Kidney capillary endothelial cell (primary cell): Measurements from ENCODE around the gene ZFYVE28.
"Not testable (repeated sequence)": the region's sequence is repeated elsewhere in the genome, so short reads cannot be mapped to it uniquely, and the experiment has no call there.

ENCODE experiments used
- DNase-seq: peaks from one replicate; pipeline ENCODE4 v3.0.0-alpha.2; 2018; ENCODE audit warnings: low spot score

Gene ZFYVE28

DNA sequence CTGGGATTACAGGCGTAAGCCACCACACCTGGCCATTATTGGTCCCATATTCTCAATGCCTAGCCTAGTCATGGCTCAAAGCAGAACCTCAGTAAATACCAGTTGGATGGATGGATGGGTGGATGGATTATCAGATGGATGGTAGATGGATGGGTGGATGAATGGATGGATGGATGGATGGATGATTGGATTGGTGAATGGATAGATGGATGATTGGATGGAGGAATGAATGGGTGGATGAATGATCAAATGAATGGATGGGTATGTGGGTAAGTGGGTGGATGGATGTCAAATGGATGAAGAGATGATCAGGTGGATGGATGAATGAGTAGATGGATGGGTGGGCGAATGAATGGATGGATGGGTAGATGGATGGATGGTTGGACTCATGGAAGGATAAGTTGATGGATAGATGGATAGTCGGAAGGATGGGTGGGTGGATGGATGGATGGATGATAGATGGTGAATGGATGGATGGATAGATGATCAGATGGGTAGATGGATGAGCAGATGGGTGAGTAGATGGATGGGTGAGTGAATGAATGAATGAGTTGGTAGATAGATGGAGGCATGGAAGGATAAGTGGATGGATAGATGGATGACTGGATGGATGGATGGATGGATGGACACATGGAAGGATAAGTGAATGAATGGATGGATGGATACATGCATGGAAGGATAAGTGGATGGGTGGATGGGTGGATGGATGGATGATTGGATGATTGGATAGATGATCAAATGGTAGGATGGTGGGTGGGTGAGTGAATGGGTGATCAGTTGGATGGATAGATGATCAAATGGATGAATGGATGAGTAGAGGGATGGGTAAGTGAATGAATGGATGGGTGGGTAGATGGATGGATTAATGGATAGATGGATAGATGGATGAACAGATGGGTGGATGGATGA is 28.5 kb upstream of the ZFYVE28 start:
- no peak for DNase-seq

GRCh38 chr4:2445571-2445970 is 27.1 kb upstream of the ZFYVE28 start:
- no peak for DNase-seq

- DNase-seq: no peak
Observed at GRCh38 chr4:2445130-2445529, 26.7 kb upstream of the ZFYVE28 start.

GRCh38 chr4:2443956-2444740 is 25.7 kb upstream of the ZFYVE28 start:
- DNase-seq: no peak

- DNase-seq: no peak
Observed at GRCh38 chr4:2443061-2443730, 24.8 kb upstream of the ZFYVE28 start.

- DNase-seq: no peak
Observed at GRCh38 chr4:2442175-2442993, 23.9 kb upstream of the ZFYVE28 start.

DNA sequence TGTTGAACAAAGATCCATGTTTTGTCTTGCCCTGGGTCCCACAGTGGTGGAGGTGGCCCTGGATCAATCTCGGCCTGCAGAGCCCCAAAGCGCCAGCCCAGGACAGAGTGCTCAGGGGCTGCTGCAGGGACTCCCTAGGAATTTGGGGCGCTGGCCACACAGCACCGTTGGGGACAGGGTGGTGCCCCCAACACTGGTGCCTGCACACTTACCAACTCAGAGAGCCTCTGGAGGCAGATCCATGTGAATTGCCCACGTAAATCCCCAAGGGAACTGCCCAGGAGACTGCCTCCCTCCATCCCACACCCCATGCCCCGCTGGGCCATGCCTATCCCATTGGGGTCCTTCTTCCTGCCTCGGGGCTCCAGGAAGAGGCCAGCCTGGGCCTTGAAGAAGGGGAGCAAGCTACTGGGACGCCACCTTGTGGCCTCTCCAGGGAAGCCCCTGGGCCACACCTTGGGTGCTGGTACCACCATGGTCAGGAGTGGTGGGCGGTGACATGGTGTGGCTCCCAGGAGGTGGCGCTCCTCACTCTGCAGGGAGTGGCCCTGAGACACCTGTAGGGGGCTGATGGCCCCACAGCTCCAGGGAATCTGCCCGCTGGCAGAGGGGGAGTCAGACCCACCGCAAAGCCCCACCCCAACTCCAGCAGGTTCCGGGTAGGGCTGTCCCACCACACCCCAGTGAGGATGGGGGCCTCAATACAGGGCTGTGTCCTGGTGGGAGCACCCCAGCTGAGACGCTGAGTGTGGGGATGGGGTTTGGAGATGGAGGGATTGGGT is 23.1 kb upstream of the ZFYVE28 start:
- peak; percentile 51 for DNase-seq

- no peak for DNase-seq
Observed at GRCh38 chr4:2438822-2439718, 20.6 kb upstream of the ZFYVE28 start.

DNA sequence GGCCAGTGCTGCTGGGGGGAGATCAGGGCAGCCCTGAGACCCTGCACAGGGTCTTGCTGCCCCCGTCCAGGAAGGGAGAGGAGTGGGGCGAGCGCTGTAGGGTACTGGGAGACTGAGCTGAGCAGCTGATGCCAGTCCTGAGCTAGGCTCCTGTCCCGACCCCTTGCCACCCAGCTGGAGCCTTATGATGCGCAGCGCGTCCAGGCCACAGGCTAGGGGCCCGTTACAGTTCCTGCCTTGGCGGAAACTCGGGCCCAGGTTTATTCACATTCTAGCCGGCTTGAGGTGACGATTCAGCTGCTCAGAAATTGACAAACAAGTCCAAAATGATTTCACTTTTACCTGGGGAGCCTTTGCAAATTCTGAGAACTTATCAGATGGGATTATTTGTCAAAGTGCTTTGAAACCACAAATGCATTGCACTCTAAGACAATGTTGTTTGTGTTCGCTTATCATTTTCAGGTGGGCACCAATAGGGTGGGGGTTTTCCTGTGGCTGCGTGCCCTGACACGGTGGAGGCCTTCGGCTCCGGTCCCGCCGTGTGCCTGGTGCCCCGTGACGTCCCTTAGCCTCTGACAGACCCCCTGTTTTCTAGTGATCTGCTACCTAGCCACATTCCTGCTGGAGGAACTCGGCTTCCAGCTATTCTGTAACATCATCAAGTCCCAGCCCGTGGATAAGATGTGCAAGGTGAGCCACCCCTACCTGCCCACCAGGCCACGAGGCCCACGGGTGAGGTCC is 19.2 kb upstream of the ZFYVE28 start:
- DNase-seq: no peak

DNA sequence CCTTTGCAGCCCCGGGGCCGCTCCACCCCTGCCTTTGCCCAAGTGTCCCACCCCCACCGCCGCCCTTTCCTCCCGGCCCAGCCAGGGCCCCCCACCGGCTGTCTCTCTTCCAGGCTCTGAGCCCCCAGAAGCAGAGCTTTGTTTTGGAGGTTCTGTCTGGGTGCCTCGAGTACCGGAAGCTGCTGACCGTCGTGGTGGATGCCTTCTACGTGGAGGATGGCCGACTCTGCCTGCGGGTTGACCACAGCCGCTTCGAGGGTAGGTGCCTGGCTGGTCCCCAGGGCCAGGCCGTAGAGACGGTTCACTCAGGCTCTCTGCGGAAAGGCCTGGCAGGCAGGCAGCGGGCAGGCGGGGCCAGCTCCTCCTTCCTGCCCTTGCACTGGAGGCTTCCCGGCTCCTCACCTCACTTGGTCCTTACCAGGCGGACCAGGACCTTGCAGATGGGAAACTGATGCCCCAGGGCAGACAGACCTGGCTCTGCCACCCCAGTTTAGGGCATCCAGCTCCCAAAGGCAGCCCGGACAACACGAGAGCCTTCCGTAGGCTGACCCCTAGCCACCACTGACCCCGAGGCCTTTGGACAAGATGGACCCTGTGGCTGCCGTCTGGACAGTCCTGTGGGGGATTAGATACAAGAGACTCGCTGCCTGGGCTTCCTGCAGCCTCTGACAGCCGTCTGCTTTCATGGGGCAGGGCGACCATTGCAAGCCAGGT is 18.5 kb upstream of the ZFYVE28 start:
- no peak for DNase-seq

GRCh38 chr4:2436301-2436700 is 17.9 kb upstream of the ZFYVE28 start:
- DNase-seq: no peak

GRCh38 chr4:2434420-2434819 is 16.0 kb upstream of the ZFYVE28 start:
- DNase-seq: no peak

DNA sequence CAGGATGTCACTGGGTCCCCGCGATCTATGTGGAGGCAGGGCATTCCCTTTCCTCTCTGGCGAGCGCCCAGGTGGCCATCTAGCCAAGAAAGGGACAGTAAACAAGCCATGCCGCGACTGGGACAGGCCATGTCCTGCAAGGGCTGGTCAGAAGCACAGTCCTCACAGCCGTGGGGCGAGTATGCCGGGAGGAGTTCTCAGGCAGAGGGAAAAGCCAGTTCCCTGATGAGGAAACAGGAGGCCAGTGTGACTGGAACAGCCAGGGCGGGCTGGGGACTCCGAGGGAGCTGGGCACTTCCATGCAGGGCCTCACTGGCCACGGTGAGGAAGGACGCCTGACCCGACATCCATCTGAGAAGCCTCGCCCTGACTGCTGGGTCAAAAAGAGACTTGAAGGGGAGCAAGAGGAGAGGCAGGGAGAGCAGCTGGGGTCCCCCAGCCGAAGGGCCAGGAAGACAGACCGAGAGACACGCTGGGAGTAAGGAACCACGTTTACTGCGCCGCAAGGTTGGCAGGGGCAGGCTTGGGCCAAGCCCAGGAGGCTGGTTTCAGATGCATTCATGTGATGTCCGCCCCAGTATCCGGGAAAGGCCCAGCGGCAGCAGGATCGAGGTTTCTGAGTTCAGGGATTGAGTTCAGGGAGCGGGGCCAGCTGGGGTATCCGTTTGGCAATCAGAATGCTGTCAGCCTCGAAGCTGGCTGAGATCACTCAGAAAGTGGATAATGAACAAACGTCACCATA is 15.3 kb upstream of the ZFYVE28 start:
- DNase-seq: no peak

DNA sequence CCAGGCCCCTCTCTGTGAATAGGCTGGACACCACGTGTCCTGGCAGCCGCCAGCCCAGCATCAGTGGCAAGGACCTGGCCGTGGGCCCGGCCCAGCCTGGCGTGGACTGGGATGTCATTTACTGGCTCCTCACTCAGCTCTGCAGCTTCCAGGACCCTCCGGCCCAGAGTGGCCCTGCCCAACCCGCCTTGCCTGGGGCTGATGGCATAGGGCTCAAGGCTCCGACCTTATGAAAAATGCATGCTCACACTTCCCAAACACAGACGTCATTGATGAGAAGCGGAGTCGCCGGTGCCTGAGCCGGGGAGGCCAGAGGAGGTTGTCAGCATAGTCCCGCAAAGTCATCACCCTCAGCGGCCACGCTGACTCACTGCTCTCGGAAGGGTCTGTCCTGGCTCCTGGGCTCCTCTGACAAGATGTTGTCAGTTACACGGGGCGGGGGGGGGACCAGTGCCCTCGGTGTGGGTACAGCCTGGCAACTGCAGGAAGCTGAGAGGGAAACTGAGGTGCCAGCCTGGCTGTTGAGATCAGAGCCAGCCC is 14.6 kb upstream of the ZFYVE28 start:
- no peak for DNase-seq

DNA sequence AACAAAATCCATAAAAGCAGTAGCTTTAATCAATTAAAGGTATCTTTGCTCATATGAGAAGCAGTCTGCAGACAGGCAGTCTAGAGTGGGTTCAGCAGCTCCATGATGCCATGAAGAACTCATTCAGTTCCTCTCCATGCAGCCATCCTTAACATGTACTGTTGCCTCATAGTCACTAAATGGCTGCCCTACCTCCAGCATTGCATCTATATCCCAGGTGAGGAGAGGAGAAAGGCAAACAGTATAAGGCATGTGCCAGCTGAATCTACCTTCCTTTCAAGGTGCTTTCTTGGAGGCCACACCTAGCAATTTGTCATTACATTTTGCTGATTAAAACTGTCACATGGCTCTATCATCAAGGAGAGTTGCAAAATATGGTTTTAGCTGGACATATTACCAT is 13.6 kb upstream of the ZFYVE28 start:
- no peak for DNase-seq

DNA sequence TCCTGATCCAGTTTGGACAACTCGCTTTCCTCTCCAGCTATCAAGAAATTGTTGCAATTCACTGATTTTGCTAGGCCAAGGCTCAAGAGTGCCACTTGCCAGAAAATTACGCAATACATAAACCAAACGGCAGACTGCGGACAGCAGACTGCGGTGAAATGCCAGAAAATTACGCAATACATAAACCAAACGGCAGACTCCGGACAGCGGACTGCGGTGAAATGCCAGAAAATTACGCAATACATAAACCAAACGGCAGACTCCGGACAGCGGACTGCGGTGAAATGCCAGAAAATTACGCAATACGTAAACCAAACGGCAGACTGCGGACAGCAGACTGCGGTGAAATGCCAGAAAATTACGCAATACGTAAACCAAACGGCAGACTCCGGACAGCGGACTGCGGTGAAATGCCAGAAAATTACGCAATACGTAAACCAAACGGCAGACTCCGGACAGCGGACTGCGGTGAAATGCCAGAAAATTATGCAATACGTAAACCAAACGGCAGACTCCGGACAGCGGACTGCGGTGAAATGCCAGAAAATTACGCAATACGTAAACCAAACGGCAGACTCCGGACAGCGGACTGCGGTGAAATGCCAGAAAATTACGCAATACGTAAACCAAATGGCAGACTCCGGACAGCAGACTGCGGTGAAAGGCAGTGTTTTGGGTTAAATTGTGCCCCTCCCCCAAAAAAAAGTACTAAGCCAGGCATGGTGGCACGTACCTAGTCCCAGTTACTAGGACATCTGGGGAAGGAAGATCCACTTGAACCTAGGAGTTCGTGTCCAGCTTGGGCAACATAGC is 11.7 kb upstream of the ZFYVE28 start:
- not testable (repeated sequence) for DNase-seq
